LoVo (cell line): Measurements from ENCODE around the gene TAPBP.
A peak's percentile ranks its signal among the peaks of the same experiment; 100 is the strongest.

Experiments used
- DNase-seq: peaks from one replicate; pipeline ENCODE4 v3.0.0-alpha.2; 2016; ENCODE audit warnings: low spot score

TAPBP gene

GRCh38 chr6:33319939-33320314 is 6.0 kb upstream of the TAPBP start:
- DNase-seq = no peak

- no peak for DNase-seq
Observed at GRCh38 chr6:33318426-33319073, 4.7 kb upstream of the TAPBP start.

- DNase-seq = peak; percentile 98
Observed at GRCh38 chr6:33317669-33318425, 4.0 kb upstream of the TAPBP start, which contains the start of gene ZBTB22. TSS of gene ZBTB22 (minus strand) at chr6:33317744. CDS start at chr6:33316916, 828 bp downstream.

- DNase-seq = no peak
Observed at GRCh38 chr6:33317419-33317668, 3.5 kb upstream of the TAPBP start.

GRCh38 chr6:33316603-33317418 is 2.9 kb upstream of the TAPBP start:
- no peak for DNase-seq

- DNase-seq = no peak
Observed at GRCh38 chr6:33315793-33316602, 2.1 kb upstream of the TAPBP start.

GRCh38 chr6:33314943-33315792 is 1.3 kb upstream of the TAPBP start:
- no peak for DNase-seq

- DNase-seq = peak; percentile 51
Observed at GRCh38 chr6:33314515-33314942, 651 bp upstream of the TAPBP start.

- DNase-seq = no peak
Observed at GRCh38 chr6:33313105-33313708, 671 bp downstream of the TAPBP start.

- DNase-seq = peak; percentile 73
Observed at GRCh38 chr6:33312361-33313104, 1.3 kb downstream of the TAPBP start.

- no peak for DNase-seq
Observed at GRCh38 chr6:33306356-33306755, 7.5 kb downstream of the TAPBP start.

GRCh38 chr6:33305052-33305451 is 8.8 kb downstream of the TAPBP start:
- DNase-seq = no peak

GRCh38 chr6:33304216-33304615 is 9.7 kb downstream of the TAPBP start:
- DNase-seq = no peak

- DNase-seq = no peak
Observed at GRCh38 chr6:33301877-33302276, 12.0 kb downstream of the TAPBP start.

- peak; percentile 92 for DNase-seq
Observed at GRCh38 chr6:33299237-33299944, 14.5 kb downstream of the TAPBP start.

- no peak for DNase-seq
Observed at GRCh38 chr6:33298773-33299236, 15.1 kb downstream of the TAPBP start, which contains the start of gene RGL2. TSS of gene RGL2 (minus strand) at chr6:33298942. CDS start at chr6:33298610, 332 bp downstream.

GRCh38 chr6:33297956-33298772 is 15.7 kb downstream of the TAPBP start:
- peak; percentile 49 for DNase-seq

GRCh38 chr6:33297406-33297955 is 16.4 kb downstream of the TAPBP start:
- DNase-seq = no peak
